Endothelial cell (in vitro differentiated cells): ENCODE results near the gene MAGI2. TPM values are rescaled to one million over a fixed set of nuclear protein-coding genes. Genes with fewer than 3 reads are reported as not detected.
A peak's percentile ranks its signal among the peaks of the same experiment; 100 is the strongest.

Experiments used
- DNase-seq: peaks from one replicate; pipeline ENCODE4 v3.0.0; 2021; ENCODE audit warnings: low spot score
- H3K27ac Mint-ChIP-seq: one replicate; pipeline ENCODE4 v1.8.0; 2021; ENCODE audit warnings: mixed read lengths, inconsistent platforms; ENCODE audit not compliant: unreplicated experiment
- H3K27me3 Mint-ChIP-seq: one replicate; pipeline ENCODE4 v1.8.0; 2021; ENCODE audit warnings: mild to moderate bottlenecking, moderate library complexity, mixed read lengths, inconsistent platforms; ENCODE audit not compliant: unreplicated experiment
- H3K36me3 Mint-ChIP-seq: one replicate; pipeline ENCODE4 v1.8.0; 2021; ENCODE audit warnings: mild to moderate bottlenecking, low read depth, mixed read lengths, inconsistent platforms; ENCODE audit not compliant: unreplicated experiment
- H3K4me1 Mint-ChIP-seq: one replicate; pipeline ENCODE4 v1.8.0; 2021; ENCODE audit warnings: mild to moderate bottlenecking, mixed read lengths, inconsistent platforms; ENCODE audit not compliant: unreplicated experiment
- H3K4me3 Mint-ChIP-seq: one replicate; pipeline ENCODE4 v1.8.0; 2021; ENCODE audit warnings: mild to moderate bottlenecking, mixed read lengths, inconsistent platforms; ENCODE audit not compliant: unreplicated experiment
- H3K9me3 Mint-ChIP-seq: one replicate; pipeline ENCODE4 v1.8.0; 2021; ENCODE audit warnings: mixed read lengths, inconsistent platforms; ENCODE audit not compliant: unreplicated experiment
- CTCF ChIP-seq: fragments of 200-600 bp; sonication (generic); IDR thresholded peaks from one replicate; pipeline ENCODE4 v1.5.0; 2021; ENCODE audit warnings: antibody characterized with exemption; ENCODE audit not compliant: unreplicated experiment
- total RNA-seq: library from RNA; stranded (reverse); fragmentation: NEBNext Ultra II Directional; extraction: Animal tissue kit (Norgen Biotek cat#: 25700); gene quantifications from one replicate; pipeline ENCODE4 v1.2.1, GENCODE V29; 2021; ENCODE audit not compliant: unreplicated experiment

The MAGI2 gene
- total RNA-seq, 1 donor from 2014 or later: 6.3 TPM

- no peak overlapping the region for H3K4me3 Mint-ChIP-seq
- H3K9me3 Mint-ChIP-seq: no peaks in the 10 kb centered on the region
- no peak overlapping the region for H3K27ac Mint-ChIP-seq
- H3K36me3 Mint-ChIP-seq: no peaks in the 10 kb centered on the region
- no peak for DNase-seq
- TF ChIP-seq CTCF: no peak
- peaks cover 3% of the 10 kb centered on the region for H3K27me3 Mint-ChIP-seq
- H3K4me1 Mint-ChIP-seq: no peaks in the 10 kb centered on the region
Measured at GRCh38 chr7:78026492-78026891, 1427.0 kb downstream of the MAGI2 start.

GRCh38 chr7:78024591-78024990 lies 1428.9 kb downstream of the MAGI2 start:
- H3K4me1 Mint-ChIP-seq: peaks cover 5% of the 10 kb centered on the region
- no peaks in the 10 kb centered on the region for H3K9me3 Mint-ChIP-seq
- peaks cover 7% of the 10 kb centered on the region for H3K27me3 Mint-ChIP-seq
- no peak overlapping the region for H3K27ac Mint-ChIP-seq
- DNase-seq: no peak
- H3K4me3 Mint-ChIP-seq: no peak overlapping the region
- no peak for TF ChIP-seq CTCF
- H3K36me3 Mint-ChIP-seq: peaks cover 2% of the 10 kb centered on the region

GRCh38 chr7:78023191-78023590 lies 1430.3 kb downstream of the MAGI2 start:
- Mint-ChIP-seq H3K27me3 (peaks cover 7% of the 10 kb centered on the region), H3K36me3 (peaks cover 2% of the 10 kb centered on the region), H3K9me3 (no peaks in the 10 kb centered on the region), H3K27ac (no peak overlapping the region), H3K4me3 (no peak overlapping the region), H3K4me1 (peaks cover 5% of the 10 kb centered on the region)
- no peak for DNase-seq
- TF ChIP-seq CTCF: no peak

GRCh38 chr7:78022165-78022564 lies 1431.3 kb downstream of the MAGI2 start:
- no peak for TF ChIP-seq CTCF
- Mint-ChIP-seq H3K27ac (no peak overlapping the region), H3K9me3 (no peaks in the 10 kb centered on the region), H3K4me3 (no peak overlapping the region), H3K4me1 (peaks cover 5% of the 10 kb centered on the region), H3K27me3 (peaks cover 10% of the 10 kb centered on the region), H3K36me3 (peaks cover 2% of the 10 kb centered on the region)
- DNase-seq: no peak

GRCh38 chr7:78020874-78021249 lies 1432.6 kb downstream of the MAGI2 start:
- no peak for DNase-seq
- Mint-ChIP-seq H3K9me3 (no peaks in the 10 kb centered on the region), H3K4me1 (peaks cover 5% of the 10 kb centered on the region), H3K4me3 (no peak overlapping the region), H3K27me3 (peaks cover 10% of the 10 kb centered on the region), H3K27ac (no peak overlapping the region), H3K36me3 (peaks cover 2% of the 10 kb centered on the region)
- peak; percentile 3 for TF ChIP-seq CTCF
